Upper lobe of right lung (tissue), 1 donor: ENCODE results near the gene EIF5A. TPM values are rescaled to one million over a fixed set of nuclear protein-coding genes. Genes with fewer than 3 reads are reported as not detected.

Source experiments
- ATAC-seq: fragments of 200-7000 bp; cut with Tn5 transposase; one replicate; pipeline ENCODE4 v1.9.1; 2020; ENCODE audit warnings: mild to moderate bottlenecking, moderate library complexity
- DNase-seq: peaks from one replicate; pipeline ENCODE4 v3.0.0-alpha.2; 2020
- H3K27ac ChIP-seq: fragments of 200-600 bp; one replicate; pipeline ENCODE4 v1.8.0; 2022
- H3K27me3 ChIP-seq: fragments of 200-600 bp; one replicate; pipeline ENCODE4 v1.8.0; 2022; ENCODE audit warnings: mild to moderate bottlenecking
- H3K36me3 ChIP-seq: fragments of 200-600 bp; one replicate; pipeline ENCODE4 v1.8.0; 2022
- H3K4me1 ChIP-seq: fragments of 200-600 bp; one replicate; pipeline ENCODE4 v1.8.0; 2022
- H3K4me3 ChIP-seq: fragments of 200-600 bp; one replicate; pipeline ENCODE4 v1.8.0; 2022; ENCODE audit warnings: mild to moderate bottlenecking
- H3K9me3 ChIP-seq: fragments of 200-600 bp; one replicate; pipeline ENCODE4 v1.8.0; 2022
- intact Hi-C: fragments of 100-400 bp; cut with DNase I; formaldehyde crosslinking; loops from one replicate; pipeline ENCODE4 v1.11.0; 2022
- total RNA-seq: library from RNA; stranded (reverse); fragmentation: NEBNext Ultra II Directional; extraction: Animal tissue kit (Norgen Biotek cat#: 25700); gene quantifications from one replicate; pipeline ENCODE4 v1.2.1, GENCODE V29; 2021
- TF ChIP-seq, protein P1 (sequence below): fragments of 200-600 bp; IDR thresholded peaks from one replicate; pipeline ENCODE4 v1.8.0; 2022; ENCODE audit warnings: antibody characterized with exemption
- donor health status: DM: no; HTN: yes; CAD: no; lungs with severe emphysema.

EIF5A gene
- total RNA-seq, 1 donor from 2014 or later: 241 TPM

DNA sequence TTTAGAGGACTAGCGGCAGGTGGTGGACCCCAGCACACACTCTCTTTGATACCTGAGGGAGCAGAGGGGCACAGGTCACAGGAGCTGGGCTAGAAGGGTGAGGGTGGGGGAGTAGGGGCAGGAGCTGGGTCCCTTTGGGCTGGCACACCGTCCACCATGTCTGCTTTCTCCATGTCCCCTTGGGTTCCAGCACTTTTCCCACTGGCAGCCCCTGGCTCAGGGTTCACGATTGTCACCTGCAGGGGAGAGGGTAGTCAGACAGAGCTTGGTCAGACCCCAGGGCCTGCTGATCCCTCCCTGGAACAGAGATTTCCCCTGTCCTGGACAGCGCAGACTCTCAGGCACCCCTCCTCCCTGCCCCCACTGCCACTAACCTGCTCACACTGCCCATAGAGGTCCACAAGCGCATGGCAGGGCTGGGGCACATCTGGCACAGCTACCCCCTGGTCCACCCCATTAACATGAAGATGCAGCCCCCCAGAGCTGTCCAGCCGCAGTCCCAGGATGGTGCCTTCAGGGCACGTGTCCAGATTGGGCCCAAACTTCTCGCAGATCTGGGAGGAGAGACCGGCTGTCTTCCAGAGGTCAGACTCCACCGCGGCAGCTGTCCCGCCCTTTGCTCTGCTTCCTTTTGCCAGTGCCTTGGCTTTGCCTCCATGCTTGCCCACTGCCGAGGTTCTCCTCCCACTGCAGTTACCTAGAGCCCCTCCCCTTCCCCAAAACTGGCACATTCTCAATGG is 10.9 kb downstream of the EIF5A start:
- H3K4me1 ChIP-seq: peaks cover 19% of the 10 kb centered on the region
- TF ChIP-seq, protein P1, sequence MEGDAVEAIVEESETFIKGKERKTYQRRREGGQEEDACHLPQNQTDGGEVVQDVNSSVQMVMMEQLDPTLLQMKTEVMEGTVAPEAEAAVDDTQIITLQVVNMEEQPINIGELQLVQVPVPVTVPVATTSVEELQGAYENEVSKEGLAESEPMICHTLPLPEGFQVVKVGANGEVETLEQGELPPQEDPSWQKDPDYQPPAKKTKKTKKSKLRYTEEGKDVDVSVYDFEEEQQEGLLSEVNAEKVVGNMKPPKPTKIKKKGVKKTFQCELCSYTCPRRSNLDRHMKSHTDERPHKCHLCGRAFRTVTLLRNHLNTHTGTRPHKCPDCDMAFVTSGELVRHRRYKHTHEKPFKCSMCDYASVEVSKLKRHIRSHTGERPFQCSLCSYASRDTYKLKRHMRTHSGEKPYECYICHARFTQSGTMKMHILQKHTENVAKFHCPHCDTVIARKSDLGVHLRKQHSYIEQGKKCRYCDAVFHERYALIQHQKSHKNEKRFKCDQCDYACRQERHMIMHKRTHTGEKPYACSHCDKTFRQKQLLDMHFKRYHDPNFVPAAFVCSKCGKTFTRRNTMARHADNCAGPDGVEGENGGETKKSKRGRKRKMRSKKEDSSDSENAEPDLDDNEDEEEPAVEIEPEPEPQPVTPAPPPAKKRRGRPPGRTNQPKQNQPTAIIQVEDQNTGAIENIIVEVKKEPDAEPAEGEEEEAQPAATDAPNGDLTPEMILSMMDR: no peak
- H3K36me3 ChIP-seq: peaks cover 64% of the 10 kb centered on the region
- DNase-seq (no peak), ATAC-seq (no peak)
- no peak overlapping the region for H3K27ac ChIP-seq
- no peaks in the 10 kb centered on the region for H3K27me3 ChIP-seq
- no peak overlapping the region for H3K4me3 ChIP-seq
- intact Hi-C loops: no loop called here
- H3K9me3 ChIP-seq: no peaks in the 10 kb centered on the region

DNA sequence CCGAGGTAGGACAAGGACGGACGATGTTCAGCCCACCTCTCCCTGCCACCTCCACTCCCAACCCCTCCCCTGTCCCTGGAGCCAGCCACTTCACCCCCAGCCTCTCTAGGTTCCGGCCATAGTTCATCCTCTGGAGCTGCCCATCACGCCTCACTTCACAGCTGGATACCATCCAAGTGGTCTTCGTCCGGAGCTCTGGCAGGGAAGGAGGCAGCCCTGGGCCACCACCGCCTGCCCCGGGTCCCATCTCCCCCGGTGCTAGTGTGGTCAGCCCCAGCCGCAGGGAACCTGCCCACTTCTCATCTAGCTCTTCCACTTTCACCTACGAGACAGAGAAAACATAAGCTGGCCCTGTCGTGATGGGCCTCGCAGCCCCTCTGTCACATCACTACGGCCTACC is 14.0 kb downstream of the EIF5A start:
- TF ChIP-seq, protein P1: no peak
- H3K27me3 ChIP-seq: no peaks in the 10 kb centered on the region
- no peak overlapping the region for H3K4me3 ChIP-seq
- H3K4me1 ChIP-seq: peaks cover under 1% of the 10 kb centered on the region
- intact Hi-C loops: no loop called here
- no peaks in the 10 kb centered on the region for H3K9me3 ChIP-seq
- ATAC-seq (no peak), DNase-seq (no peak)
- H3K36me3 ChIP-seq: peaks cover 72% of the 10 kb centered on the region
- no peak overlapping the region for H3K27ac ChIP-seq

DNA sequence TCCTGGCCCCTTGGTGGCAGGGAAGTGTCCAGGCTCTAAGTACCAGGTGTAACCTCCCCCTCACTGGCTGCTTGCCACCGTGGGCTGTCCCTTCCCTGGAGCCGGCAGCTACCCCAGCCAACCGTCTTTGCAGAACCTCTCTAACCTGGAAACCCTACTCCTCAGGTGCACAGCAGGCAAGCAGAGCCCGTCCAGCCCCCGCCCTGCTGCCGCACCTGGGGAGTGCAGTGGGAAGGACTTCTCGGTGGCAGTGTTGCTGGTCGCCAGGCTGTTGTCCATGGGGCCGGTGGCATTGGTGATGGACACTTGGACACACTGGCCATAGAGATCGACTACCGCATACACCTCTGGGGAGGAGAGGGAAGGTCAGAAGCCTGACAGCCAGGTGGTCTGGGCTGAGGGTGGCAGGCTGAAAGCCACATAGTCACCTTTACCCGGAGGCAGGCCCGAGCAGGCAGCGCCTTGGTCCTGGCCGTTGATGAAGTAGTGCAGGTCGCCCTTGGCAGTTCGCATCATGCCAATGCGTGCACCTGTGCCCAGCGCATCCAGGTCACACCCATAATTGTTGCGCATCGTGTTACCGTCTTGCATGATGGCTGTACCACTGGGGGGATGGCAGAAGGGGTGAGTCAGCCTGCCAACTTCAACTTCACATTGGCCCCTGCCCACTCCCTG is 15.2 kb downstream of the EIF5A start:
- Histone ChIP-seq H3K4me1 (no peaks in the 10 kb centered on the region), H3K27me3 (no peaks in the 10 kb centered on the region), H3K4me3 (no peak overlapping the region), H3K36me3 (peaks cover 64% of the 10 kb centered on the region), H3K27ac (no peak overlapping the region), H3K9me3 (no peaks in the 10 kb centered on the region)
- TF ChIP-seq, protein P1: no peak
- intact Hi-C loops: no loop called here
- DNase-seq (no peak), ATAC-seq (no peak)

DNA sequence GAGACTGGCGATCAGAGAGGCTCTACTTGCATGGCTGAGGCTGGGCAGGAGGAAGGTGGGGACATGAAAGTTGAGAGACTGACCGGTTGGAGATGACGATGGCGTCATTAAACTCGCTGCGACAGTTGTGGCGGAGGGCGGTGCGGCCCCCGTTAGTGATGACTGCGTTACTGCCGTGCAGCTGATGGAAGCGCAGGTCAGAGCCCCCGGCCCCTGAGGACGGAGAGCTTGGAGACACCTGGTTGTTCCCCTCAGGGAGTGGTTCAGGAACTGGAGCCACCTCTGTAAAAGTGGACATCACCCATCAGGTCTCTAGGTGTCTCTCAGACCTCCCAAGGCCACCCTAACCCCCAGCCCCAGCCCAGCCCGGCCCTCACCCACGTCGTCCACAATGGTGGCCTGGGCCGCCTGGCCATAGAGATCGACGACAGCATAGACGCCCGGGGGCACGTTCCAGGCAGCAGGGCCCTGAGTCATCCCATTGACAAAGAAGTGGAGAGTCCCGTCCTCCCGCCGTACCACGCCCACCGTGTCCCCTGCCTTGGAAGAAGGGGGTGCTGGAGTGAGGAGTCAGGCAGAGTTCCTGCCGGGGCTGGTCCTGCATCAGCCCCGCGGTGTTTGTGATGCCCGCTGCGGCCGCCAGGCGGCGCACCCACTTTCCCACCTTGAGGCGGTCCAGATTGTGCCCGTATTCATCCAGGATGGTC is 16.5 kb downstream of the EIF5A start:
- no peaks in the 10 kb centered on the region for H3K27me3 ChIP-seq
- ATAC-seq (peak; percentile 47), DNase-seq (peak; percentile 77)
- H3K36me3 ChIP-seq: peaks cover 52% of the 10 kb centered on the region
- TF ChIP-seq, protein P1: peak; percentile 74
- intact Hi-C loops: no loop called here
- H3K4me3 ChIP-seq: no peak overlapping the region
- H3K27ac ChIP-seq: no peak overlapping the region
- H3K9me3 ChIP-seq: no peaks in the 10 kb centered on the region
- H3K4me1 ChIP-seq: peaks cover 10% of the 10 kb centered on the region

DNA sequence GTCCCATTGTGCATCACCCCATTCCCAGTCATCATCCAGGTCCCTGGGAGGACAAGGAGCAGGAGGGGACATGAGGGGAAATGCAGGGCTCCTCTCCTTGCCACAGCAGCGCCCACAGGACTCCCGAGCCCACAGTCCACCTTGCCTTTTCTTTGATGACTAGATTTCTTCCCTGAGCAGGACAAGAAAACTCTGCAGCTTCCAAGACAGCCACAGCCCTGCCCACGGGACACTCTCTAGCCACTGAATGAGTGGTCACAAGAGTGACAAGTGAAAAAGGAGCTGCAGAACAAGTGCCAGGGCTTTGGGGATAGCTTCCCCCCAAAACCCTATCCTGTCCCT is 17.0 kb downstream of the EIF5A start:
- H3K27me3 ChIP-seq: no peaks in the 10 kb centered on the region
- H3K4me1 ChIP-seq: peaks cover 10% of the 10 kb centered on the region
- H3K9me3 ChIP-seq: no peaks in the 10 kb centered on the region
- ATAC-seq (no peak), DNase-seq (no peak)
- TF ChIP-seq, protein P1: no peak
- intact Hi-C loops: no loop called here
- H3K36me3 ChIP-seq: peaks cover 48% of the 10 kb centered on the region
- no peak overlapping the region for H3K27ac ChIP-seq
- H3K4me3 ChIP-seq: no peak overlapping the region
